Measurements from ENCODE around the gene ABCB9. TPM values are rescaled to one million over a fixed set of nuclear protein-coding genes. Genes with fewer than 3 reads are reported as not detected.
"Not testable (repeated sequence)": the region's sequence is repeated elsewhere in the genome, so short reads cannot be mapped to it uniquely, and the experiment has no call there.

ABCB9 gene
- total RNA-seq, 1 donor from 2014 or later, result 16.7 TPM

DNA sequence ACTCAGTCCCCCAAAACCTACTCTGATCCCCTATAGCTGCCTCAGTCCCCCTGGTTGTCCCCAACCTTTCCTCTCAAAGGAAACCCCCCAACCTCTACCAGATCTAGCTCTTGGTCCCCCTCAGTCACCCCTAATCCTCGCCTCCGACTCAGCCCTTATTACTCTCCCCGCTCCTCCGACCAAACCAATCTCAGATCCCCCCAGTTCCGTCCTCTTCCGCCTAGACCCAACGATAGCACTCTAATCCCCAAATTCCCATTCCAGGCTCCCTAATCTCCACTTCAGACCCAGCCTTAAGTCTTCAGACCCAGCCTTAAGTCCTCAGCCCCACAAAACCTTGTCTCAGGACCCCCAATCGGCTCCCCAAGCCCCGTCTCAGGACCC, 71.0 kb downstream of the ABCB9 start:
- TF ChIP-seq, protein P1, sequence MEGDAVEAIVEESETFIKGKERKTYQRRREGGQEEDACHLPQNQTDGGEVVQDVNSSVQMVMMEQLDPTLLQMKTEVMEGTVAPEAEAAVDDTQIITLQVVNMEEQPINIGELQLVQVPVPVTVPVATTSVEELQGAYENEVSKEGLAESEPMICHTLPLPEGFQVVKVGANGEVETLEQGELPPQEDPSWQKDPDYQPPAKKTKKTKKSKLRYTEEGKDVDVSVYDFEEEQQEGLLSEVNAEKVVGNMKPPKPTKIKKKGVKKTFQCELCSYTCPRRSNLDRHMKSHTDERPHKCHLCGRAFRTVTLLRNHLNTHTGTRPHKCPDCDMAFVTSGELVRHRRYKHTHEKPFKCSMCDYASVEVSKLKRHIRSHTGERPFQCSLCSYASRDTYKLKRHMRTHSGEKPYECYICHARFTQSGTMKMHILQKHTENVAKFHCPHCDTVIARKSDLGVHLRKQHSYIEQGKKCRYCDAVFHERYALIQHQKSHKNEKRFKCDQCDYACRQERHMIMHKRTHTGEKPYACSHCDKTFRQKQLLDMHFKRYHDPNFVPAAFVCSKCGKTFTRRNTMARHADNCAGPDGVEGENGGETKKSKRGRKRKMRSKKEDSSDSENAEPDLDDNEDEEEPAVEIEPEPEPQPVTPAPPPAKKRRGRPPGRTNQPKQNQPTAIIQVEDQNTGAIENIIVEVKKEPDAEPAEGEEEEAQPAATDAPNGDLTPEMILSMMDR (IDR thresholded peaks at IDR 0.05; ENCODE audit: unreplicated experiment), result no peak
- Mint-ChIP-seq H3K4me3 (peak overlapping the region; percentile 88), H3K36me3 (no peaks in the 10 kb centered on the region), H3K27ac (peak overlapping the region; percentile 91), H3K27me3 (ENCODE audit: low read depth) (no peaks in the 10 kb centered on the region), H3K4me1 (peaks cover 46% of the 10 kb centered on the region), H3K9me3 (peaks cover 4% of the 10 kb centered on the region)
- no peak for DNase-seq (ENCODE audit: low spot score in 2 of 2, unreplicated experiment in 2 of 2)

GRCh38 chr12:122894193-122895121, 71.8 kb downstream of the ABCB9 start:
- Mint-ChIP-seq H3K27me3 (ENCODE audit: low read depth) (no peaks in the 10 kb centered on the region), H3K27ac (peak overlapping the region; percentile 47), H3K4me3 (peak overlapping the region; percentile 88), H3K36me3 (no peaks in the 10 kb centered on the region), H3K9me3 (peaks cover 4% of the 10 kb centered on the region), H3K4me1 (peaks cover 49% of the 10 kb centered on the region)
- TF ChIP-seq, protein P1 (IDR thresholded peaks at IDR 0.05; ENCODE audit: unreplicated experiment), result no peak
- DNase-seq (ENCODE audit: low spot score in 2 of 2, unreplicated experiment in 2 of 2), result no peak

- peaks cover 4% of the 10 kb centered on the region for H3K9me3 Mint-ChIP-seq
- no peaks in the 10 kb centered on the region for H3K27me3 Mint-ChIP-seq (ENCODE audit: low read depth)
- peak overlapping the region; percentile 86 for H3K27ac Mint-ChIP-seq
- peak overlapping the region; percentile 39 for H3K4me3 Mint-ChIP-seq
- no peaks in the 10 kb centered on the region for H3K36me3 Mint-ChIP-seq
- peaks cover 56% of the 10 kb centered on the region for H3K4me1 Mint-ChIP-seq
- DNase-seq (ENCODE audit: low spot score in 2 of 2, unreplicated experiment in 2 of 2), result no peak
- TF ChIP-seq, protein P1 (IDR thresholded peaks at IDR 0.05; ENCODE audit: unreplicated experiment), result no peak
These were observed 72.8 kb downstream of the ABCB9 start for GRCh38 chr12:122893208-122894153.

- H3K36me3 Mint-ChIP-seq; DNase-seq (ENCODE audit: low spot score in 2 of 2, unreplicated experiment in 2 of 2); H3K4me3 Mint-ChIP-seq; H3K27me3 Mint-ChIP-seq (ENCODE audit: low read depth); H3K9me3 Mint-ChIP-seq: not testable (repeated sequence)
- Mint-ChIP-seq H3K27ac (peak overlapping the region; percentile 89), H3K4me1 (peaks cover 64% of the 10 kb centered on the region)
These were observed 73.5 kb downstream of the ABCB9 start for GRCh38 chr12:122892724-122893123.

- H3K9me3 Mint-ChIP-seq, result peaks cover 4% of the 10 kb centered on the region
- peak overlapping the region; percentile 89 for H3K27ac Mint-ChIP-seq
- H3K36me3 Mint-ChIP-seq, result no peaks in the 10 kb centered on the region
- peaks cover 72% of the 10 kb centered on the region for H3K4me1 Mint-ChIP-seq
- H3K27me3 Mint-ChIP-seq (ENCODE audit: low read depth), result no peaks in the 10 kb centered on the region
- TF ChIP-seq, protein P1 (IDR thresholded peaks at IDR 0.05; ENCODE audit: unreplicated experiment), result no peak
- H3K4me3 Mint-ChIP-seq, result peak overlapping the region; percentile 2
- DNase-seq (ENCODE audit: low spot score in 2 of 2, unreplicated experiment in 2 of 2), result no peak
These were observed 74.4 kb downstream of the ABCB9 start for GRCh38 chr12:122891661-122892525.

All from mesothelial cell of epicardium (in vitro differentiated cells).